Panc1 (cell line): ENCODE results near the gene RNF144A.

Experiments
- POLR2AphosphoS5 ChIP-seq: IDR thresholded peaks from 2 replicates; pipeline ENCODE4 v1.6.1; 2012; ENCODE audit warnings: mild to moderate bottlenecking, low read depth, low read length, moderate library complexity
- TF ChIP-seq, protein P1 (sequence below): fragments of 450-650 bp; IDR thresholded peaks from 2 replicates; pipeline ENCODE4 v1.5.1; 2017; ENCODE audit warnings: mild to moderate bottlenecking

DNA sequence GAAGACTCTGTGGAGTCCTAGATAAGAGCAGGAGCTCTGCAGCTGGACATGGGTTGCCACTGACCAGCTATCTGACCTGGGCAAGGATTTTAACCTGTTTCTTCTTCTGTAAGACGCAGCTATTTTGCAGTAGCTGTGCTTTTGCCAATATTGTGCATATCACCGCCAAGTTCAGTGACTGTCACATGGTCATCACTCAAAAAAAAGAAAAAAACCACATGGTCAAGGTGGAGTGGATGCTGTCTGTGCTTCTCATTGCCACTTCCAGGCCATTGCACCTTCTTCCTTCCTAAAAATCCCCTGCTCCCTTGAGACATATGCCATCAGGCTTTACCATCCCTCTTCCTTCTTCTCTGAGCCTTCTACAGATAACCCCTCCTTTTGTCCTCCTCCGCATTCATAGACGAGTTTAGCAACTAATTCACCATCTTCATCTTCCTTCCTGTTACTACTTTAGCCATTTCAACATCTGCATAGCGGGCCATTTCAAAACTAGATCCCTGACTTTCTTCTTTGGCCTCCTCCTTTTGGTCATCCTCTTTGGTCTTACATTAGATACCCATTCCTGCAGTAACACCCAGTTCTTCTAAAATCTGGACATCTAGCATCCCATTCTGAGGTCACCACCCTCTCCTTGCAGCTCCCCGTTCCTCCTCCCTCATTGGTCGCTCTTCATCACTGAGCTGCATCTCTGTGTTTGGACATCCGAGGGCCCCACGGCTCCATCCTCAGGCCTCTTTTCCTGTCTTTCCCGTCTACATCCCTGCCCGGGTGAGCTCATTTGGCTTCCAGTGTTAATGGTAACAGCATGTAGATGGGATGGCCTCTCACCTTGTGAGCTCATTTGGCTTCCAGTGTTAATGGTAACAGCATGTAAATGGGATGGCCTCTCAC is 17.8 kb downstream of the RNF144A start:
- TF ChIP-seq, protein P1, sequence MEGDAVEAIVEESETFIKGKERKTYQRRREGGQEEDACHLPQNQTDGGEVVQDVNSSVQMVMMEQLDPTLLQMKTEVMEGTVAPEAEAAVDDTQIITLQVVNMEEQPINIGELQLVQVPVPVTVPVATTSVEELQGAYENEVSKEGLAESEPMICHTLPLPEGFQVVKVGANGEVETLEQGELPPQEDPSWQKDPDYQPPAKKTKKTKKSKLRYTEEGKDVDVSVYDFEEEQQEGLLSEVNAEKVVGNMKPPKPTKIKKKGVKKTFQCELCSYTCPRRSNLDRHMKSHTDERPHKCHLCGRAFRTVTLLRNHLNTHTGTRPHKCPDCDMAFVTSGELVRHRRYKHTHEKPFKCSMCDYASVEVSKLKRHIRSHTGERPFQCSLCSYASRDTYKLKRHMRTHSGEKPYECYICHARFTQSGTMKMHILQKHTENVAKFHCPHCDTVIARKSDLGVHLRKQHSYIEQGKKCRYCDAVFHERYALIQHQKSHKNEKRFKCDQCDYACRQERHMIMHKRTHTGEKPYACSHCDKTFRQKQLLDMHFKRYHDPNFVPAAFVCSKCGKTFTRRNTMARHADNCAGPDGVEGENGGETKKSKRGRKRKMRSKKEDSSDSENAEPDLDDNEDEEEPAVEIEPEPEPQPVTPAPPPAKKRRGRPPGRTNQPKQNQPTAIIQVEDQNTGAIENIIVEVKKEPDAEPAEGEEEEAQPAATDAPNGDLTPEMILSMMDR = no peak
- TF ChIP-seq POLR2AphosphoS5 = no peak
